Measurements from ENCODE around the gene LHFPL3.

DNA sequence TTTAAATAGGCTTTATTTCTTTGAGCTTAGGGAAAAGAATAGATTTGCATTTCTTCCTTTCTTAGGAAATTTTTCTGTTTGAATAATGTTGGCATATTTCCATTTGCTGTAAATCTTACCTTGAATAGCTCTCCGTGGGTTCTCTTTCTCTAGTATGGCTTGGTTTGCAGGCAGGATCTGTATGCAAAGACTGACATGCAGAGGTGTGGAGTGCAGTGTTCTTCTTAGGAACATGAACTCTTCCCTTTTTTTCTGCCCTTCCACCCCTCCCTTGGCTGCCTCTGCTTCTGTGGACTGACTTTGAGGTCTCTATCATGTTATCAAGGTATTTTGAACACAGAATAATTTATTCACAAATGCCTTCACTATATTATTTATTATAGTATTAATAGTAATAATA lies 222.8 kb downstream of the LHFPL3 start:
- TF ChIP-seq, protein P1, sequence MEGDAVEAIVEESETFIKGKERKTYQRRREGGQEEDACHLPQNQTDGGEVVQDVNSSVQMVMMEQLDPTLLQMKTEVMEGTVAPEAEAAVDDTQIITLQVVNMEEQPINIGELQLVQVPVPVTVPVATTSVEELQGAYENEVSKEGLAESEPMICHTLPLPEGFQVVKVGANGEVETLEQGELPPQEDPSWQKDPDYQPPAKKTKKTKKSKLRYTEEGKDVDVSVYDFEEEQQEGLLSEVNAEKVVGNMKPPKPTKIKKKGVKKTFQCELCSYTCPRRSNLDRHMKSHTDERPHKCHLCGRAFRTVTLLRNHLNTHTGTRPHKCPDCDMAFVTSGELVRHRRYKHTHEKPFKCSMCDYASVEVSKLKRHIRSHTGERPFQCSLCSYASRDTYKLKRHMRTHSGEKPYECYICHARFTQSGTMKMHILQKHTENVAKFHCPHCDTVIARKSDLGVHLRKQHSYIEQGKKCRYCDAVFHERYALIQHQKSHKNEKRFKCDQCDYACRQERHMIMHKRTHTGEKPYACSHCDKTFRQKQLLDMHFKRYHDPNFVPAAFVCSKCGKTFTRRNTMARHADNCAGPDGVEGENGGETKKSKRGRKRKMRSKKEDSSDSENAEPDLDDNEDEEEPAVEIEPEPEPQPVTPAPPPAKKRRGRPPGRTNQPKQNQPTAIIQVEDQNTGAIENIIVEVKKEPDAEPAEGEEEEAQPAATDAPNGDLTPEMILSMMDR (IDR thresholded peaks at IDR 0.05) = no peak
- no peak for TF ChIP-seq EZH2 (IDR thresholded peaks at IDR 0.05; ENCODE audit: borderline replicate concordance, insufficient read depth, low read depth, low read length, poor library complexity, severe bottlenecking)

Data from B cell (primary cell).